Activated T-cell treated with anti-CD3 and anti-CD28 coated beads for 48 hours (primary cell): ENCODE results near the gene SUPV3L1.
A peak's percentile ranks its signal among the peaks of the same experiment; 100 is the strongest.

Source experiments
- DNase-seq: peaks from one replicate; pipeline ENCODE4 v3.0.0-alpha.2; 2020; ENCODE audit warnings: low read depth

SUPV3L1 gene

GRCh38 chr10:69202332-69202731 is 22.3 kb downstream of the SUPV3L1 start:
- no peak for DNase-seq

- no peak for DNase-seq
Observed at GRCh38 chr10:69208761-69209160, 28.7 kb downstream of the SUPV3L1 start.

GRCh38 chr10:69209787-69210484 is 29.9 kb downstream of the SUPV3L1 start:
- DNase-seq = no peak

- no peak for DNase-seq
Observed at GRCh38 chr10:69211104-69211503, 31.1 kb downstream of the SUPV3L1 start.

- DNase-seq = no peak
Observed at GRCh38 chr10:69211524-69211923, 31.5 kb downstream of the SUPV3L1 start.

- no peak for DNase-seq
Observed at GRCh38 chr10:69213591-69214311, 33.7 kb downstream of the SUPV3L1 start.

GRCh38 chr10:69214666-69215131 is 34.7 kb downstream of the SUPV3L1 start:
- DNase-seq = no peak

- no peak for DNase-seq
Observed at GRCh38 chr10:69215405-69216171, 35.6 kb downstream of the SUPV3L1 start.

- no peak for DNase-seq
Observed at GRCh38 chr10:69216577-69217118, 36.6 kb downstream of the SUPV3L1 start.

GRCh38 chr10:69217119-69217754 is 37.2 kb downstream of the SUPV3L1 start:
- DNase-seq = no peak

- no peak for DNase-seq
Observed at GRCh38 chr10:69218831-69219230, 38.8 kb downstream of the SUPV3L1 start.

- no peak for DNase-seq
Observed at GRCh38 chr10:69220041-69220451, 40.0 kb downstream of the SUPV3L1 start, which contains the start of gene HKDC1. HKDC1 (plus strand) TSS chr10:69220332; CDS start chr10:69220436, 104 bp downstream.

- DNase-seq = no peak
Observed at GRCh38 chr10:69220507-69220906, 40.5 kb downstream of the SUPV3L1 start.

- peak; percentile 70 for DNase-seq
Observed at GRCh38 chr10:69222157-69223027, 42.4 kb downstream of the SUPV3L1 start.

- no peak for DNase-seq
Observed at GRCh38 chr10:69223028-69223342, 43.0 kb downstream of the SUPV3L1 start.

GRCh38 chr10:69224862-69225657 is 45.0 kb downstream of the SUPV3L1 start:
- DNase-seq = no peak

GRCh38 chr10:69225681-69226080 is 45.6 kb downstream of the SUPV3L1 start:
- DNase-seq = no peak

GRCh38 chr10:69226919-69227450 is 47.0 kb downstream of the SUPV3L1 start:
- no peak for DNase-seq

GRCh38 chr10:69228151-69228550 is 48.1 kb downstream of the SUPV3L1 start:
- no peak for DNase-seq

GRCh38 chr10:69229616-69229916 is 49.5 kb downstream of the SUPV3L1 start:
- no peak for DNase-seq
